HG03565 (cell line): Measurements from ENCODE around the gene IKZF4.

Experiments used
- ATAC-seq: cut with Tn5 transposase; IDR thresholded peaks from one replicate; pipeline ENCODE4 v1.9.1; 2021; ENCODE audit warnings: mild to moderate bottlenecking, moderate library complexity; ENCODE audit not compliant: unreplicated experiment

The IKZF4 gene

DNA sequence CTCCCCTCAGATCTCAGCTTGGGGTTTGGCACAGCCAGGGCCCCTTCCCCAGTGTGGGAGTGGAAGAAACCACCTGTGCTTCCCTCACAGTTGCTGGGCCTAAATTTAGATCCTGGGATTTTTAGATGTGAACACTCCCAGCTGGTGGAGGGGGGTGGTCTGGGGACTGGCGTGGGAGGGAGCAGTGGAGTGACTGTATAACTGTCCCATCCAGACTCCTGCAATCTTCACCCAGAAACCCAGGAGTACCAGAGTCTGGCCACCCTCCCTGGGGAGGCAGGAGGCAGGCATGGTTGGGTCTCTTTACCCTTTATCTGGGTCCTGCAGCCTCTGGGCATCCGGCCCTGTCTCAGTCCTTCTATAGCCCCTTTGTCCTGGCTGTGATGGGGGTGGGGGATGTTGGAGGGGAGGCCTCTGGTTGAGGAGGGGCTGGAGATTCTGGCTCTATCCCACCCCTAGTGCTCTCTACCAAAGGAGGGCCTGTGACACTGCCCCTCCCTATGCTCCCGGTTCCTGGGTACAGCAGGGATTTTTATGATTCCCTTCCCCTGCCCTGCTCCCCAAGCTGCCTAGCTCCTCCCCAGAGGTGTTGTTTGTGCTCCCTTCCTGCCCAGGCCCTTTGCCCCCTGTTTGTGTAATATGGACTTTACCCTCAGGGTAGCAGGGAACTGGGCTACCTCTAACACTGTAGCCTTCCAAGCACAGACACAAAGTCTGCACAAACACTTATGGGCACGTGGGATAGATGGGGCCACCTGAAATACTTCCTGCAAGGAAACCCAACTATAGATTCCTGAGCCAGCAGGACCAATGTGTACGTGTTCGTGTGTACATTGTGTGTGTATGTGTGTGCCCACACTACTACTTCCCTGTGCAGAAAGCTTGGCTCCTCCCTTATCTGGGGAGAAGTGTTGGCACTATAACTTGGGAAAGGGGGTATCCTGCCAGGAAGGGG is 60.8 kb downstream of the IKZF4 start:
- ATAC-seq: no peak

DNA sequence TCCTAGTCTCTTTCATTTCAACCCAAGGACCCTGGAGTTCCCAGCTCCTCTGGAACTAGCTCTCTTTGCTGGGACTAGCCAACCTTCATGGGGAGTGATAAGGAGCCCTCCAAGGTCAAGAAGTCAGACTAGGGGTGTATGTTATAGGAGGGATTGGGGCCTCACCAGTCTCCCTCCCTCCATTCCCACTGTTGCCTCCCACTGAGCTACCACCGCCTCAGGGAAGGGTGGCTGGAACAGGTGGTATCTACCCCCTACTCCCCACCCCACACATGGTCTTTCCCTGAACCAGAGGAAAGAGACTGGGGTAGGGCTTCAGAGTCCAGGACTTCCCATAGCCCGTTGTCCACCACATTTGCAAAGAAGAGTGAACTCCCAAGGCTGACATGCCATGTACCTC is 61.5 kb downstream of the IKZF4 start:
- ATAC-seq: no peak

DNA sequence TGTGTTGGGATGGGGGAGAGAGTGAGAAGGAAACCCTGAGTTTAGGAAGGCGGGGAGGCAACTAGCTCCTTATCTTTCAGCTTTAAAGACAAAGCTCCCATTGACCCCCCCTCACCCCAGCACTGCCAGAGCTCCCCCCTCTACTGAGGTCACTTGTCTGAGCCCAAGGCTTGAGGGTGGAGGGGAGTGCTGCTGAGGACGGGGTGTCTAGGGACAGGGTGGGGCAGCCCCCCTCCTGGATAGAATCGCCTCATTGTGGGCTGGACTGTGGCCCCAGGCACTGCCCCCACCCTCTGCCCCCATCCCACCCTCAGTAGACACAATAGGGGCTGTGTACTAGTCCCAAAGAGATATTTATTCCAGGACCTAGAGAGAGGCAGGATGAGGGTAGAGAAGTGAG is 62.1 kb downstream of the IKZF4 start:
- ATAC-seq: no peak

DNA sequence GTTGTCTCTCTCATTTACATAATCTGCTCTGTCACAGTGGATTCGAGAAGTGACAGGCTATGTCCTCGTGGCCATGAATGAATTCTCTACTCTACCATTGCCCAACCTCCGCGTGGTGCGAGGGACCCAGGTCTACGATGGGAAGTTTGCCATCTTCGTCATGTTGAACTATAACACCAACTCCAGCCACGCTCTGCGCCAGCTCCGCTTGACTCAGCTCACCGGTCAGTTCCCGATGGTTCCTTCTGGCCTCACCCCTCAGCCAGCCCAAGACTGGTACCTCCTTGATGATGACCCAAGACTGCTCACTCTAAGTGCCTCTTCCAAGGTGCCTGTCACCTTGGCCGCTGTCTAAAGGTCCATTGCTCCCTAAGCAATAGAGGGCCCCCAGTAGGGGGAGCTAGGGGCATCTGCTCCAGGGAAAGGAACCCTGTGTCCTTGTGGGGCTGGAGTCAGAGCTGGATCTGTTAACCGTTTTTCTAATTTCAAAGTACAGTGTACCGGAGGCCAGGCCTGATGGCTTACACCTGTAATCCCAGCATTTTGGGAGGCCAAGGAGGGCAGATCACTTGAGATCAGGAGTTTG is 64.2 kb downstream of the IKZF4 start:
- ATAC-seq: no peak

DNA sequence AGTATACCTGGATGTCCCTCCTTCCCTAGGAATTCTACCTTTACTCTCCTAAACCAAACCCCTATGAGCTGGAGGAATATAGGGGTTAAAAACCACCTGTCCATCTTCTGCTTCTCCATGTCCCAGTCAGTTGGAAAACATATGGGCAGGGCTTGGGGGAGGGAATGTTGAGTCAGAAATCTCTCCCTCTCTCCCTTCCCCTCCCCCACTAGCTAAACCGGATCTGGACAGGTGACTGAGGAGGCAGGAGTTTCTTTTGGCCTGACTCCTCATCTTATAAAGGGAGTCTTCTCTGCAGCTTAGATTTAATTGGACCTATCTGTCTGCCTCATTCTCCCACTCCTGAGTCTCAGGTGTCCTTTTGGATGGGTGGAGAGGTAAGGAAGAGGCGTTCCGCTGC is 65.3 kb downstream of the IKZF4 start:
- ATAC-seq: no peak

DNA sequence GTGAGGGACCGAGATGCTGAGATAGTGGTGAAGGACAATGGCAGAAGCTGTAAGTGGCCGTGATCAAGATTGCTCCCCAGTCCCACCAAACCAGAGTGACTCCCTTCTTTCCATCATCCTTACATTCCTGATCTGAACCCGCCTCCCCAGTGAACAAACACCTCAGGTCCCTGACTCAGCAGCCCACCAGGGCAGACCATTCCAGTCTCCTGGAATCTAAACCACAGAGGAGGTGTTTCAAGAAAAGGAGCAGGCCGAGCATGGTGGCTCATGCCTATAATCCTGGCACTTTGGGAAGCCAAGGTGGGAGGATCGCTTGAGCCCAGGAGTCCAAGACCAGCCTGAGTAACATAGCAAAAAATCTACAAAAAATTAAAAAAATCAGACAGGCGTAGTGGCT is 65.8 kb downstream of the IKZF4 start:
- ATAC-seq: no peak

DNA sequence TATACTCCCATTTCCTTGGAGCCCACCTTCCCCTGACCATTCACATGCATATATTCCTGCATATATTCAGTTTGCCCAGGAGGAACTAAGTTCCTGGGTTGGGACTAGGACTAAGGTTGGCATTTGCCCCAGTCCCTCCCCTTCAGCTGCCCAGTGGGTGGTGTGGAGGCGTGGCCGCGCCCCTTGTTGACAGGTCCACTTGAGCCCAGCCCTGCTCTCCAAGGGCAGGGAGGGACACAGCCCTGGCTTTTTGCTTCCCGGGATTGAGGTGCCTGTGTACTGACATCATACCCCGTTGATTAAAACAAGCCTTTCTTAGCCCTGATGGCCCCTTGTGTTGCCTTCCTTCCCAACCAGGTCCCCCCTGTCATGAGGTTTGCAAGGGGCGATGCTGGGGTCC is 66.4 kb downstream of the IKZF4 start:
- ATAC-seq: no peak
